HG03108 (cell line): ENCODE measurements around the gene INPP5F.
"Not testable (repeated sequence)": the region's sequence is repeated elsewhere in the genome, so short reads cannot be mapped to it uniquely, and the experiment has no call there.

Experiments used
- ATAC-seq: cut with Tn5 transposase; IDR thresholded peaks from one replicate; pipeline ENCODE4 v1.9.1; 2021; ENCODE audit warnings: moderate library complexity; ENCODE audit not compliant: unreplicated experiment

Gene INPP5F

GRCh38 chr10:119775529-119775928, 49.7 kb downstream of the INPP5F start:
- no peak for ATAC-seq

DNA sequence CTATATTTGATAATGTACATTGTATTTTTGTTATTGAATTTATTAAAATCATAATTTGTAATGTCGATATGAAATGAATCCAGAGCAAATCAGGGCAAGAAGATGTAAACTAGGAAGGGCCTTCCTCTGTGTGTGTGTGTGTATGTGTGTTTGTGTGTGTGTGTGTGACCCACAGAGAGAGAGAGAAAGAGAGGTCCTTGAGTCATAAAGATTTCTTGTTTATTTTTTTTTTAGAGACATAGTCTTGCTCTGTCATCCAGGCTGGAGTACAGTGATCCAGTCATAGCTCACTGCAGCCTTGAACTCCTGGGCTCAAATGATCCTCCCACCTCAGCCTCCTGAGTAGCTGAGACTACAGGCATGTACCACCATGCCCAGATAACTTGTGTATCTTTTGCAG, 50.7 kb downstream of the INPP5F start:
- no peak for ATAC-seq

- ATAC-seq = no peak
These were observed 51.8 kb downstream of the INPP5F start for GRCh38 chr10:119777686-119778085.

DNA sequence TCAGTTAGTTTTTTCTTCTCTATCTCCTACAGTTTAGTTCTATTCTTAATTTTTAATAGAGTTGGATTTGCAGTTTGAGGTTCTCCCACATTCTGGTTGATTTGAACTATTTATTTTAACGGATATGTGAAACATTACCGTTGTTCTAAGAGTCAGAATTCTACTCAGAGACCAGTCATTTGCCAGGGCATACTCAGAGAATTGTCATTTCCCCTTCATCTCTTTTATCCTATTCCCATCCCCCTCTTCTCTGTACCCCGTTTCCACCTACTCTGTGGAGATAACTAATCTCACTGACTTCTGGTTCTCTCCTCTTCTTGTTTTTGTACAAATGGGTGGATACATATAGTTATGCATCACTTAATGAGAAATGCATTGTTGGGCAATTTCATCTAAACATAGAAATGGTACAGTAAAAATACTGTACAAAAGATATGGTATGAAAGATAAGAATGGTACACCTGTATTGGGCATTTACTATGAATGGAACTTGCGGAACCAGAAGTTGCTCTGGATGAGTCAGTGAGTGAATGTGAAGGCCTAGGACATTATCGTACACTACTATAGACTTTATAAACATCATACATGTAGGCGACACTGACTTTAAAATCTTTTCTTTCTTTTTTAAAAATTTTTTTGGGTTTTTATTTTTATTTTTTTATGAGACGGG, 53.1 kb downstream of the INPP5F start:
- ATAC-seq = no peak

GRCh38 chr10:119780879-119781480, 55.1 kb downstream of the INPP5F start:
- ATAC-seq = no peak

DNA sequence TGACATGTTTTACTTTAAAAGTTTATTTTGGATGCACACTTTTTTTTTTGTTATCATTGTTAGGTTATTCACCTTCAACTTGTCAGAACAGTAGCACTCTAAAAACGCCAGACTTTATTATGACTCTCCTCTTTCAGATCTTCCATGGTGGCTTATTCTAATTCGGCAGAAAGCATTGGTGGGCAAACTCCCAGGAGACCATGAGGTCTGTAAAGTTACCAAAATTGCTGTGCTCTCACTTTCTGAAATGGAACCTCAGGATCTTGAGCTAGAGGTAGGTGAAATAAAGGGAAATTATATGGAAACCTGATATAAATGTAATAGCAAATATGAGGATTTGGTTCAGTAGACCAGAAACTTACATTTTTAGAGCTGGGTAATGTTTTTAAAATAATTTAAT, 55.6 kb downstream of the INPP5F start:
- ATAC-seq = no peak

- ATAC-seq = no peak
These were observed 57.3 kb downstream of the INPP5F start for GRCh38 chr10:119782981-119783664.

GRCh38 chr10:119783665-119784027, 57.8 kb downstream of the INPP5F start:
- no peak for ATAC-seq

DNA sequence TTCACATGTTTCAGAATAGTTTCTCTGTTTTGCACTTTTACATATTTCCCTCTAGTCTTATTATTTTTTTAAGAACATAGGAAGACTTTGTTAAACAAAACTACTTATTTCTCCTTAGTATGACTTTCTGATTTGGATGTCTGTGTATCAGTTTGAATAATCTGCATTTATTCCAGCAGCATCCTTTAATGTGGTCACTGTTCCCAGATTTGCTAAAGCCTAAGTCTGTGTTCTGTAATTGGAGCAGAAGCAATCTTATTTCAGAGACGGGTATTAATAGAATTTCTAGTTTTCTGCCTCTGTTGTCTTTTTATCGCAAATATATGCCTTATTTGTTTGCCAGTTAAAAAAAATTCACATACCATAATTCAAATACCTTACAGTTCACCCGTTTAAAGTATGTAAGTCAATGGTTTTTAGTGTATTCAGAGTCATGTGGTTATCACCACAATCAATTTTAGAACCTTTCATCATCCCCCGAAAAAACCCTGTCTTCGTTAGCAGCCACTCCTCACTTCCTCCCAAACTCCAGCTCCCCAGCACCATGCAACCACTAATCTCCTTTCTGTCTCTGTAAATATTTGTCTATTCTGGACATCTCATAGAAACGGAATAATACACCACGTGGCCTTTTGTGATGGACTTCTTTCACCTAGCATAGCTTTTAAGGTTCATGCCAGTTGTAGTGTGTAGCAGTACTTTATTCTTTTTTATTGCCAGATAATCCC, 58.7 kb downstream of the INPP5F start:
- ATAC-seq = no peak

- ATAC-seq = no peak
These were observed 60.4 kb downstream of the INPP5F start for GRCh38 chr10:119786117-119786769.

- not testable (repeated sequence) for ATAC-seq
These were observed 69.3 kb downstream of the INPP5F start for GRCh38 chr10:119795101-119795500.

DNA sequence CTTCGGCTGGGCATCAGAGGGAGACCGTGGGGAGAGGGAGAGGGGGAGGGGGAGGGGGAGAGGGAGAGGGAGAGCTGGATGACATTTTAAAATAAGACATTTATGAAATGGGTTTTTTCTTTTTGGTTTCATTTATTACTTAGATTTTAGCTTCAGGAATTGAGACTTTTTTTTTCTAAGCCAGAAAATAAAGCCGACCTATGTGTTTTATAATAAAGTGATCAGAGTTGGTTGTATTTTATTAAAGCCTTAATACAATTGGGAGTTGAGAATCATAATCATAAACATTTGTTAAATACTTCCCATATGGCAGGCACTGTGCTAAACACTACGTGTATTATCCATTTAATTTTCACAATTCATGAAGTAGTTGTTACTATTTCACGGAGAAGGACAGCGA, 70.2 kb downstream of the INPP5F start:
- ATAC-seq = no peak

DNA sequence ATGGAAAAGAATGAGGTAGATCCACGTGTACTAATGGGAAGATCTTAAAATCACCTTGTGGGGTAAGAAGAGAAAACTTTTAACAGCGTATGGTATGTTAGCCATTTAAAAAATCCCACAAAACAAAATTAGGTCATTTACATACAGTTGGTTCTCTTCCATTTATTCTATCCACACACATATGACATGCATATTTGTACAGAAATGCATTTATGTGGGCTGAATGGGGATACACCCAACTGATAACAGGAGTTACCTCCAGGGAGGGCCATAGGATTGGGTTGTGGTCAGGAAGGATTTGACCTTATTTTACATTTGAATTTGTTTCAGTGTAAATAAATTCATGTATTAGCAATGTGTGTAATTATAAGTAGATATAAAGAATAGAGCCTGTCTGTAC, 75.3 kb downstream of the INPP5F start:
- no peak for ATAC-seq

- no peak for ATAC-seq
These were observed 76.2 kb downstream of the INPP5F start for GRCh38 chr10:119801998-119802538.

GRCh38 chr10:119803264-119803663, 77.4 kb downstream of the INPP5F start:
- no peak for ATAC-seq

GRCh38 chr10:119805702-119806230, 79.9 kb downstream of the INPP5F start:
- no peak for ATAC-seq

GRCh38 chr10:119806334-119807130, 80.7 kb downstream of the INPP5F start:
- ATAC-seq = no peak

DNA sequence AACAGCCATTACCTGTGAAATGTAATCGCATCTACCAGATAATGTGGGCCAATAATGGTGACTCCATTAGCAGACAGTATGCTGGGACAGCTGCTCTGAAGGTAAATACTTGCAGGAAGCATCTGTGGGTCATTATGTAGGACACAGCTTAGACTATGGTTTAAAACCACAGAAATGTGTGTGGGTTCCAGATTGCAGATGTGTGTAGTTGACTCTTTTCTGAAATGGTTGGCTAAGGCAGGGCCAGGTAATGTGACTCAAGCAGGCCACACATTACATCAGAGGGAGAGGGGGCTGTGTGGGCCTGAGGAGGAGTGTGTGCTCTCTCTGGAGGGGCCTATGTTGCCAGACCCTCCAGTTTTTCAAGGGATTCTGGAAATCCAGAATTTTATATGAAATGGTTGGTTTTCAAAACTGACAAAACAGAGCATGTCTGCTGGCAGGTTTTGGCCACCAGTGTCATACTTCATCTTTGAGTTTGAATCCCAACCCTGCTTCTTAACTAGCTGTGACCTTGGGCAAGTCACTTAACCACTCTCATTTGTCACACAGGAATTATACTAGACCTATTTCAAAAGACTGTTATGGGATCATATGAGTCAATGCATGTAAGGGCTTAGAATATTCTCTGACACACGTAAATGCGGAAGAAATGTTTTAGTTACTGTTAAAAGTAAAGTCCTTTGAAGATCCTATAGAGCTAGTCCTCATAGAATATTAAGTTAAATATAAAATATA, 82.3 kb downstream of the INPP5F start:
- ATAC-seq = no peak

- no peak for ATAC-seq
These were observed 85.3 kb downstream of the INPP5F start for GRCh38 chr10:119811122-119811521.
